Natural killer cell (primary cell): ENCODE data around the gene CNRIP1. TPM values are rescaled to one million over a fixed set of nuclear protein-coding genes. Genes with fewer than 3 reads are reported as not detected.
"Not testable (repeated sequence)": the region's sequence is repeated elsewhere in the genome, so short reads cannot be mapped to it uniquely, and the experiment has no call there.

ENCODE experiments used
- ATAC-seq, 3 donors: fragments of 150-1000 bp in 2 of 3; fragments of 200-7000 bp in 1 of 3; cut with Tn5 transposase; 1 replicate in 1 of 3; 2 replicates in 2 of 3; pipeline ENCODE4 v1.10.0; 2021; ENCODE audit warnings: mild to moderate bottlenecking in 2 of 3, moderate library complexity in 2 of 3
- DNase-seq, 2 donors: peaks; one replicate each; pipeline versions ENCODE4 v3.0.0 to v3.0.0-alpha.2; 2013 to 2021; ENCODE audit warnings: mixed read lengths in 1 of 2
- H3K27ac ChIP-seq: one replicate; pipeline ENCODE4 v1.5.1; 2013; ENCODE audit warnings: mild to moderate bottlenecking, low read length
- H3K27me3 ChIP-seq: one replicate; pipeline ENCODE4 v1.6.1; 2013; ENCODE audit warnings: low read length; ENCODE audit not compliant: control insufficient read depth, insufficient read depth
- H3K36me3 ChIP-seq: one replicate; pipeline ENCODE4 v1.6.1; 2013; ENCODE audit warnings: low read length; ENCODE audit not compliant: control insufficient read depth, insufficient read depth
- H3K4me1 ChIP-seq: one replicate; pipeline ENCODE4 v1.6.1; 2013; ENCODE audit warnings: low read length; ENCODE audit not compliant: control insufficient read depth, insufficient read depth
- H3K4me3 ChIP-seq: one replicate; pipeline ENCODE4 v1.5.1; 2013; ENCODE audit warnings: low read length
- H3K9me3 ChIP-seq: one replicate; pipeline ENCODE4 v1.6.1; 2013; ENCODE audit warnings: low read length; ENCODE audit not compliant: control insufficient read depth, insufficient read depth
- H3K27ac Mint-ChIP-seq, 2 donors: one replicate each; pipeline ENCODE4 v1.8.0; 2022; ENCODE audit warnings: mild to moderate bottlenecking in 2 of 2, mixed read lengths in 2 of 2, moderate library complexity in 1 of 2
- H3K27me3 Mint-ChIP-seq, 2 donors: one replicate each; pipeline ENCODE4 v1.8.0; 2022; ENCODE audit warnings: low read depth in 2 of 2, mixed read lengths in 2 of 2
- H3K36me3 Mint-ChIP-seq: one replicate; pipeline ENCODE4 v1.8.0; 2022; ENCODE audit warnings: mixed read lengths
- H3K4me1 Mint-ChIP-seq, 2 donors: one replicate each; pipeline ENCODE4 v1.8.0; 2022; ENCODE audit warnings: mixed read lengths in 2 of 2
- H3K4me3 Mint-ChIP-seq: one replicate; pipeline ENCODE4 v1.8.0; 2022; ENCODE audit warnings: mild to moderate bottlenecking, moderate library complexity, mixed read lengths
- H3K9me3 Mint-ChIP-seq, 2 donors: one replicate each; pipeline ENCODE4 v1.8.0; 2022; ENCODE audit warnings: mixed read lengths in 2 of 2
- CTCF ChIP-seq: fragments of 200-600 bp; IDR thresholded peaks from one replicate; pipeline ENCODE4 v1.8.0; 2022; ENCODE audit warnings: antibody characterized with exemption
- WGBS: methylation state at CpG from one replicate; pipeline ENCODE4 v1.1.7; 2013; ENCODE audit warnings: missing lambda C conversion rate; ENCODE audit not compliant: insufficient coverage; 5-methylcytosine and 5-hydroxymethylcytosine counted together
- intact Hi-C: fragments of 100-400 bp; cut with micrococcal nuclease; formaldehyde crosslinking; loops from one replicate; pipeline ENCODE4 v1.14.2; 2022
- total RNA-seq, 4 donors: library from RNA; stranded (reverse); fragments of 120-200 nt in 1 of 4; gene quantifications; one replicate each; pipeline versions ENCODE4 v1.2.3 to v1.2.4, GENCODE V29; 2013 to 2022

Gene CNRIP1
- total RNA-seq, 3 donors from 2014 or later (not counting 1 experiment from before 2014, with no cell fraction given): 0.39 to 0.98 TPM; not detected in 1

DNA sequence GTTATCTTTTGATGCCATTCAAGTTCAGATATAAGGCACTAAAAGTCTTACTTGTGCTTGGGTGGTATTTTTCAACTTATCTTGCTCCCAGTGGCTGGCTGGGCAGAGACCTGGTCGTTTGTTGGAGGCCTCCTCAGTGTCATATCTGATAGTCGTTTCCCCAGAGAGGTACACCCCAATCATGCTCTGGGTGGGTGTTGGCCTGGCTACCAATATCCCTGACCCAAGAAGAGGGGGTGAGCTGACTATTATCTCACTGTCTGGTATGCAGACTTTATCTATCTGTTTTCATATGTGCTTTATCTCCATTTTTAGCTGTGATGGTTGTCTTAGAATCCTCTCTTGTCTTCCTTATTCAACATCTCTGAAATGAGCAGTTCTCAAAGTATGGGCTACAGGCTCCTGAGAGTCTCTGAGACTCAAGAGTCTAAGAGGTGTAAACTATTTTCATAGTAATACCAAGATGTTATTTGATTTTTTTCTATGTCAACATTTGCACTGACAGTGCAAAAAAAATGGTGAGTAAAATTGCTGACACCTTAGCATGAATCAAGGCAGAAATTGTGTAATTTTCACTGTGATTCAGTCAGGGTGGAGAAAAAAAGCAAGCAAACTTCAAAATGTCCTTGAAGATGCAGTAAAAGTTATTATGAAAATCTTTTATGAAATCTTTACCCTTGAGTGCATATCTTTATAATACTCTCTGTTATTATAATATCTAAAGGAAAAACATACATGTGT lies 33.1 kb upstream of the CNRIP1 start:
- TF ChIP-seq CTCF: no peak
- H3K9me3 ChIP-seq: no peaks in the 10 kb centered on the region
- peaks cover 3% of the 10 kb centered on the region for H3K4me1 ChIP-seq
- 33% methylated on average over 2 of the region's 2 CpGs for WGBS
- H3K27ac ChIP-seq: no peak overlapping the region
- no peak overlapping the region for H3K4me3 ChIP-seq
- no peaks in the 10 kb centered on the region for H3K36me3 ChIP-seq
- intact Hi-C loops: no loop called here
- Mint-ChIP-seq H3K27me3 (peaks cover 3 to 6% of the 10 kb centered on the region in 2 donors), H3K27ac (no peak overlapping the region), H3K4me1 (peaks cover 5 to 8% of the 10 kb centered on the region in 2 donors), H3K36me3 (no peaks in the 10 kb centered on the region), H3K9me3 (no peaks in the 10 kb centered on the region), H3K4me3 (no peak overlapping the region)
- H3K27me3 ChIP-seq: no peaks in the 10 kb centered on the region
- DNase-seq (no peak), ATAC-seq (no peak)

GRCh38 chr2:68351997-68352396 lies 32.2 kb upstream of the CNRIP1 start:
- Mint-ChIP-seq H3K27ac (no peak overlapping the region), H3K4me1 (no peaks in the 10 kb centered on the region), H3K27me3 (peaks cover 4 to 11% of the 10 kb centered on the region in 2 donors), H3K9me3 (no peaks in the 10 kb centered on the region), H3K36me3 (no peaks in the 10 kb centered on the region), H3K4me3 (no peak overlapping the region)
- no peaks in the 10 kb centered on the region for H3K27me3 ChIP-seq
- no peak for TF ChIP-seq CTCF
- H3K27ac ChIP-seq: no peak overlapping the region
- H3K36me3 ChIP-seq: no peaks in the 10 kb centered on the region
- no peaks in the 10 kb centered on the region for H3K9me3 ChIP-seq
- 94% methylated on average over 6 of the region's 6 CpGs for WGBS
- DNase-seq (no peak), ATAC-seq (no peak)
- no peaks in the 10 kb centered on the region for H3K4me1 ChIP-seq
- intact Hi-C loops: no loop called here
- no peak overlapping the region for H3K4me3 ChIP-seq

- ATAC-seq, H3K27me3 ChIP-seq, H3K27ac ChIP-seq, H3K4me1 ChIP-seq, H3K4me3 Mint-ChIP-seq, H3K9me3 Mint-ChIP-seq, H3K36me3 ChIP-seq, H3K4me1 Mint-ChIP-seq, intact Hi-C loops, H3K36me3 Mint-ChIP-seq, H3K27ac Mint-ChIP-seq, DNase-seq, H3K9me3 ChIP-seq, H3K4me3 ChIP-seq: not testable (repeated sequence)
- 84% methylated on average over 4 of the region's 4 CpGs for WGBS
- H3K27me3 Mint-ChIP-seq: peaks cover 9 to 15% of the 10 kb centered on the region in 2 donors
These were observed 29.3 kb upstream of the CNRIP1 start for GRCh38 chr2:68349091-68349490.

DNA sequence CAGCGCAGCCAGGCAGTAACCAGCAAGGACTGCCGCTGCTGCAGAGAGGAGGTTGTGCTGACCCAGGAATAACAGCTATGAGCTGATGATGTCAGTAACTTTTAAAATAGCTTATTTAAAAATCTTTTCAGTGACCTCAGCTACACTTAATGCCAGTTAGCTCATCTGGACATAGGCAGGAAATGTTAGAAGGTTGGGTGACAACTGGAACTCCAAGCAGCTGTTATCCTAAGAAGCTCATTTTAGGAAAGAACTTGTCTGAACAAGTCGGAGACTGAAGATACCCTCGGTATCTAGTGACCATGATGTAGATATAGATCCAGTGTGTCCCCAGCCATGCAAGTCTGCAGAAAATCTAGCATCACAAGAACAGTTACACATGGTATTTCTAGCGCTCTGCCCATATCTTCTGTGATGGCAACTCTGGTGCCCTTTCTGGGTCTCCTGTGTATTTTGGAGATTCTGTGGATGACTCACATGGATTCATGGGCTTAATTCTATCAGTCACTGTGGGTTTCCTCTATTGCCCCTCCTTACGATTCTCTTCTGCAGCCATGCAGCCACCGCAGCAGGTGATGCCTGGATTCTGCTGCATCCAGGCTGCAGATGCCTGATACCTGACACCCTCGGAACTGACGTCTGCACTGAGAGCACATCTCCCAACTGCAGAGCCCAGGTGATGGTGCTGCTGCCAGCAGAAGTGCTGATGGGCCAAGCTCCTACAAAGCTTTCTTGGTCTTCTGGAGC lies 25.6 kb upstream of the CNRIP1 start:
- Histone ChIP-seq H3K27me3 (no peaks in the 10 kb centered on the region), H3K4me1 (no peaks in the 10 kb centered on the region), H3K9me3 (no peaks in the 10 kb centered on the region), H3K27ac (no peak overlapping the region), H3K36me3 (no peaks in the 10 kb centered on the region), H3K4me3 (no peak overlapping the region)
- ATAC-seq: no peak
- DNase-seq: no peak
- TF ChIP-seq CTCF: no peak
- intact Hi-C loops: no loop called here
- WGBS: 85% methylated on average over 9 of the region's 9 CpGs
- Mint-ChIP-seq H3K27me3 (peaks cover 24 to 34% of the 10 kb centered on the region in 2 donors), H3K4me1 (no peaks in the 10 kb centered on the region), H3K9me3 (no peaks in the 10 kb centered on the region), H3K27ac (no peak overlapping the region), H3K36me3 (no peaks in the 10 kb centered on the region), H3K4me3 (no peak overlapping the region)
